DMS53 treated with DMSO at 0.1 percent for 48 hours (cell line): ENCODE results near the gene ASCL5.

Source experiments
- DNase-seq: peaks from one replicate; lab custom pipeline; 2025; ENCODE audit not compliant: unreplicated experiment; lab: John Stamatoyannopoulos, UW

The ASCL5 gene

GRCh38 chr1:201153474-201154388, 26.7 kb upstream of the ASCL5 start:
- DNase-seq: peak; percentile 73

GRCh38 chr1:201149400-201149799, 22.4 kb upstream of the ASCL5 start:
- peak; percentile 77 for DNase-seq

- DNase-seq: no peak
Measured at GRCh38 chr1:201147396-201148015, 20.5 kb upstream of the ASCL5 start.

GRCh38 chr1:201146626-201147390, 19.8 kb upstream of the ASCL5 start:
- no peak for DNase-seq

GRCh38 chr1:201145816-201146215, 18.8 kb upstream of the ASCL5 start:
- DNase-seq: no peak

GRCh38 chr1:201145132-201145531, 18.1 kb upstream of the ASCL5 start:
- DNase-seq: no peak

GRCh38 chr1:201144701-201145100, 17.7 kb upstream of the ASCL5 start:
- DNase-seq: no peak

- DNase-seq: no peak
Measured at GRCh38 chr1:201143726-201144635, 17.0 kb upstream of the ASCL5 start.

- no peak for DNase-seq
Measured at GRCh38 chr1:201142849-201143725, 16.1 kb upstream of the ASCL5 start.

- DNase-seq: no peak
Measured at GRCh38 chr1:201142011-201142848, 15.2 kb upstream of the ASCL5 start.

- no peak for DNase-seq
Measured at GRCh38 chr1:201141418-201141817, 14.4 kb upstream of the ASCL5 start.

GRCh38 chr1:201140941-201141260, 13.9 kb upstream of the ASCL5 start:
- no peak for DNase-seq

- DNase-seq: no peak
Measured at GRCh38 chr1:201140235-201140940, 13.4 kb upstream of the ASCL5 start.

GRCh38 chr1:201139756-201140155, 12.8 kb upstream of the ASCL5 start:
- DNase-seq: no peak

- DNase-seq: no peak
Measured at GRCh38 chr1:201139306-201139705, 12.3 kb upstream of the ASCL5 start.

- no peak for DNase-seq
Measured at GRCh38 chr1:201138311-201138840, 11.4 kb upstream of the ASCL5 start.

- DNase-seq: no peak
Measured at GRCh38 chr1:201137579-201138310, 10.8 kb upstream of the ASCL5 start.
